IgD-negative memory B cell (primary cell): ENCODE results near the gene LECT2. TPM values are rescaled to one million over a fixed set of nuclear protein-coding genes. Genes with fewer than 3 reads are reported as not detected.
A peak's percentile ranks its signal among the peaks of the same experiment; 100 is the strongest.

ENCODE experiments used
- H3K27ac Mint-ChIP-seq, 3 donors: one replicate each; pipeline ENCODE4 v1.8.0; 2020 to 2022; ENCODE audit warnings: mild to moderate bottlenecking in 3 of 3, mixed read lengths in 3 of 3, moderate library complexity in 1 of 3
- H3K27me3 Mint-ChIP-seq: one replicate; pipeline ENCODE4 v1.8.0; 2021; ENCODE audit warnings: mixed read lengths
- H3K36me3 Mint-ChIP-seq: one replicate; pipeline ENCODE4 v1.8.0; 2020; ENCODE audit warnings: mild to moderate bottlenecking, mixed read lengths
- H3K4me1 Mint-ChIP-seq, 3 donors: one replicate each; pipeline ENCODE4 v1.8.0; 2020 to 2022; ENCODE audit warnings: mixed read lengths in 3 of 3, mild to moderate bottlenecking in 1 of 3
- H3K4me3 Mint-ChIP-seq, 4 donors: one replicate each; pipeline ENCODE4 v1.8.0; 2020 to 2022; ENCODE audit warnings: mild to moderate bottlenecking in 4 of 4, mixed read lengths in 4 of 4, moderate library complexity in 3 of 4
- H3K9me3 Mint-ChIP-seq, 3 donors: one replicate each; pipeline ENCODE4 v1.8.0; 2020 to 2021; ENCODE audit warnings: mixed read lengths in 3 of 3, mild to moderate bottlenecking in 1 of 3
- polyA plus RNA-seq: library from polyadenylated mRNA; unstranded; fragments of 300-500 nt; fragmentation: Illumina TruSeq; gene quantifications from one replicate; pipeline ENCODE4 v1.2.3, GENCODE V29; 2021

Gene LECT2
- not detected for polyA plus RNA-seq

DNA sequence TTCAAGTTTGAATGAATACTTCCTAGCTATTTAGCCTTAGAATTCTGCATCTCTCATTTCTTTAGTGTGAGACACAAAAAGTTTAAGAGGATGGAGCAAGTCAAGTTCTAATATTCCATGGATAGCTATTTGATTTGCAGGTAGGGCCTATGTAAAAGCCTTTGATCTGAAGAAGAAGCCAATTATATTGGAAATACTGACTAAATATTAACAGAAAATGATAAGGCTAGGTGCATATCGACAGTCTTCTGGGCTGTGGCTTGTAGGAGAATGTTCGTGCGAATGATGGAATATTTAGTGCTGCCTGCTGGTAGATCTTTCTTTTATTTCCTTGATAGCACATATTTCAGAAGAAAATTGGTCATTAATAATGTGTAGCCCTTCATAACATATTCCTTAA is at the start of gene LECT2:
TSS of gene LECT2 (minus strand) at position 85 of the 400 bp plus-strand sequence. CDS start 150 bp downstream, outside the sequence.
- no peak within 1 kb of the TSS for H3K4me3 Mint-ChIP-seq
- no peak within 1 kb of the TSS for H3K27ac Mint-ChIP-seq
- peaks cover 0 to 4% (median 0%) of the 10 kb centered on the region in 3 donors for H3K9me3 Mint-ChIP-seq
- no peaks in the 10 kb centered on the region for H3K36me3 Mint-ChIP-seq
- peaks cover 11% of the 10 kb centered on the region for H3K27me3 Mint-ChIP-seq
- H3K4me1 Mint-ChIP-seq: peaks cover 4 to 5% (median 4%) of the 10 kb centered on the region in 3 donors

DNA sequence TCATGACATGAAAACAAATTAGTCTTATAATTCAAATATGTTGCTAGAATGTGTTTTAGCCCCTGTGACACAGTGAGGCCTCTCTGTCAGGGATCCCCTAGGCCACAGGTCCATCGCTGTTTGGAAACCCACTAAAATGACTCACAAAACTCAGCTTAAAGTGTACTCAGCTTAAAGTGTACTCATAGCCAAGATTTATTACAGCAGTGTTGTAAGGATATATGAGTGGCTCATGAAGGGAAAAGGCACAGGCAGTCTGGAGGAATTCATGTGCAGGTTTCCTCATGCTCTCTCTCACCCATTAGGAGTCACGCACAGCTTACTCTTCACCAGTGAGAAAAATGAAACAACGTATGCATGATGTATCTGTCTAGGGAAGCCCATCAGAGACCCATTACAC is 49.7 kb upstream of the LECT2 start:
- Mint-ChIP-seq H3K4me3 (no peak overlapping the region), H3K27me3 (peaks cover 5% of the 10 kb centered on the region), H3K4me1 (no peaks in the 10 kb centered on the region), H3K9me3 (no peaks in the 10 kb centered on the region), H3K36me3 (peaks cover 2% of the 10 kb centered on the region), H3K27ac (no peak overlapping the region)

DNA sequence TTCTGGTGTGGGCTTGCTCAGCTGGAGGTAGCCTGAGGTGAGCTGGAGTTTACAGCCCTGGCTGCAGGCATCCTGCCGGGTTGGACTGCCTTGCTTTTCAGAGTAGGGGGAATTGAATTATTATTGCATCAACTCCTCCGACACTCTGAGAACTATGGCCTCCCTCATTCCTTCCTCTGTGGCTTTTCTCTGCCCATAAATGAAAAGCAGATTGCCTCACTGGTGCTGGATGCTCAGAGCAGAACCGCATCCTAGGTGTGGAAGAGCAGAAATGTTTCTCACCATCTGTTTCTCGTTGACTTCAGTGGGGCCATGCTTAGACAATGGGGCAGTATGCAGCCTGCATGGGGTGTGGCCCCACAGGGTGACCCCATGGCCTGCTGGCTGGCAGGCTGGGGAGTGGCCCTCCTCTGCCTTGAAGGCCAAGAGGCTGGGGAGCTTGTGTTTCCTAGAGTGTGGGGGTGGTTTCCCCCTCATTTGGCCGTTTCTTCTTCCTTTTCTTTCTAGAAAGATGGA is 46.7 kb upstream of the LECT2 start:
- Mint-ChIP-seq H3K27ac (no peak overlapping the region), H3K4me1 (no peaks in the 10 kb centered on the region), H3K4me3 (no peak overlapping the region), H3K36me3 (peaks cover 2% of the 10 kb centered on the region), H3K9me3 (no peaks in the 10 kb centered on the region), H3K27me3 (peaks cover 9% of the 10 kb centered on the region)

DNA sequence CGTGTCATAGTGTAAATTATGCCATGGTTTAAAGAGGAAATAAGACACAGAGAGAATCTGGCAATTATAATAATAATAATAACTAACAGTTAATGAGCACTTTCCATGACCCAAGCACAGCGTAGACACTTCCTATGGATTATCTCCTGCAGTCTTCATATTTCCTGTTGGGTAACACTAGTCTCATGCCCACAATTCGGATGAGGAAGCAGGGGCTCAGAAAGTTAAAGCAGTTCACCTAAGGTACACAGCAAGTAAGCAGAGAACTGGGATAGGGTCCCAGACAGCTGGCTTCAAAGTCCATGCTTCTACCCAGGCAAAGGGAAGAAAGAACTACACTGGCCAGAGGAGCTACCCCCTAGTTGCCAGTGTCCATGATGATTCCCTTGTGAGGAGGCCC is 46.1 kb upstream of the LECT2 start:
- Mint-ChIP-seq H3K4me1 (no peaks in the 10 kb centered on the region), H3K36me3 (peaks cover 2% of the 10 kb centered on the region), H3K9me3 (peaks cover 0 to 2% (median 0%) of the 10 kb centered on the region in 3 donors), H3K4me3 (no peak overlapping the region), H3K27ac (no peak overlapping the region), H3K27me3 (peaks cover 9% of the 10 kb centered on the region)

DNA sequence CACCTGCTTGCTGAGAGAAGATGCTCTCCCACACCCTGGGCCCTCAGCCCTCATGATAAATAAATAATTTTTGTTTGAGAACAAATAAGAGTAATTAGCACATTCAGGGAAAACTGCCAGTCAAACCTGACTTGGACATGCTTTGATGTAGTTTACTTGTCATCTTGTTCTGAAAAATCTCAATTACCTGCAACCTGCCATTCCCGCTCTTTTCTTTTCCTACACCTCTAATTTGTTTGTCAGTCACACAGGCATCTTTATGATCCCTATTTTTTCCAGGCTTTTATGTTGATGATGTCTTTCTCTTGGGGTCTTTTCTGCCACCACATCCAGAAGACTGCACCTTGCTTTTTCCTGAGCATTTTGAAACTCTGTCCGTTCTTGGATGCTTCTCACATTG is 45.4 kb upstream of the LECT2 start:
- H3K4me3 Mint-ChIP-seq: no peak overlapping the region
- peaks cover 9% of the 10 kb centered on the region for H3K27me3 Mint-ChIP-seq
- H3K27ac Mint-ChIP-seq: no peak overlapping the region
- no peaks in the 10 kb centered on the region for H3K4me1 Mint-ChIP-seq
- peaks cover 2% of the 10 kb centered on the region for H3K36me3 Mint-ChIP-seq
- H3K9me3 Mint-ChIP-seq: peaks cover 0 to 2% (median 0%) of the 10 kb centered on the region in 3 donors

DNA sequence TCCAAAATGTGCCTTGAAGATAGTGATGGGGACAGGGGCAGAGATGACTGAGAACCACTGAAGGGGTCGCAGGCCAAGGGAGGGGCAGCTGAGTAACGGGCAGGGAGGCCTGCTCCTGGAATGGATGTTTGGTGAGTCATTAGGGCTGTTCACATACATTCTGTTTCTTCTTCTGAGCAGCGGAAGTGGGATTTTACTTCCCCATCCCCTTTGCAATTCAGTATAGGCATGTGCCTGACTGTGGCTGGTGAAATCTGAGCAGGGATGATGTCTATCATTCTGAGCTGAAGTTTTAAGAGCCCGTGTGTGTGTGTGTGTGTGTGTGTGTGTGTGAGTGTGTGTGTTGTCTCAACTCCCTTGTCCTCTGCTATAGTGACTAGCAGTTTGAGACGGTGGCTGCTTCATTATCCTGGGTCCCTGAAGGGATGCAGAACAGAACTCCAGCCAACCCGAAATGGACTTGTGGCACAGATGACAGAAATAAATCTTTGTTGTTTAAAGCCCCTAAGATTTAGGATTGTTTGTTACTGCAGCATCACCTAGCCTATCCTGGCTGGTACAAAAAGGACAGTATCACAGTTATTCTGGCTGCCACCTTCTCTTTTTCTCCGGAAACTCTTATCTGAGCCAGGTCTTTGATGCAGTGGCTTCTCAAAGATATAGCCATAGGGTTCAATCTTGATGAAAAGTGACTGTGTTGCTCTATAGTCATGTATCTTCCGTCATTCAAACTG is 44.8 kb upstream of the LECT2 start:
- H3K27me3 Mint-ChIP-seq: peaks cover 9% of the 10 kb centered on the region
- peaks cover 0 to 2% (median 0%) of the 10 kb centered on the region in 3 donors for H3K4me1 Mint-ChIP-seq
- peaks cover 2% of the 10 kb centered on the region for H3K36me3 Mint-ChIP-seq
- H3K4me3 Mint-ChIP-seq: no peak overlapping the region
- H3K27ac Mint-ChIP-seq: peak overlapping the region in 1 of 3 donors; percentile 46
- peaks cover 0 to 5% (median 0%) of the 10 kb centered on the region in 3 donors for H3K9me3 Mint-ChIP-seq

DNA sequence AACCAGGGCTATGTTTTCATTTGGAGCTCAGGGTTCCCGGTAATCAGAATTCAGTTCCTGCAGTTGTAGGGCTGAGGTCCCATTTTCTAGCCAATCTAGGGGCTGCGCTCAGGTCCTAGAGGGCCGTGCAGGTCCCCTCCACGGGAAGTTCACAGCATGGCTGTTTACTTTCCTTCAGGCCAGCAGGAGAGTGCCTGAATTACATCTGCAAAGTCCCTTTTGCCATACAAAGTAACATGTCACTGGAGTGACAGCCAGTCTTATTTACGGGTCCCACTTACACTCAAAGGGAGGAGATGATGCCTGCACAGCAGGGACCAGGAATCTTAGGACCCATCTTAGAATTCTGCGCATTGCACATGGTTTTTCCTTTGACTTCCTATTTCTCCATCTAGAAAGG is 44.1 kb upstream of the LECT2 start:
- Mint-ChIP-seq H3K36me3 (peaks cover 2% of the 10 kb centered on the region), H3K27me3 (peaks cover 9% of the 10 kb centered on the region), H3K9me3 (peaks cover 0 to 5% (median 0%) of the 10 kb centered on the region in 3 donors), H3K4me1 (peaks cover 0 to 2% (median 0%) of the 10 kb centered on the region in 3 donors), H3K4me3 (no peak overlapping the region), H3K27ac (no peak overlapping the region)

DNA sequence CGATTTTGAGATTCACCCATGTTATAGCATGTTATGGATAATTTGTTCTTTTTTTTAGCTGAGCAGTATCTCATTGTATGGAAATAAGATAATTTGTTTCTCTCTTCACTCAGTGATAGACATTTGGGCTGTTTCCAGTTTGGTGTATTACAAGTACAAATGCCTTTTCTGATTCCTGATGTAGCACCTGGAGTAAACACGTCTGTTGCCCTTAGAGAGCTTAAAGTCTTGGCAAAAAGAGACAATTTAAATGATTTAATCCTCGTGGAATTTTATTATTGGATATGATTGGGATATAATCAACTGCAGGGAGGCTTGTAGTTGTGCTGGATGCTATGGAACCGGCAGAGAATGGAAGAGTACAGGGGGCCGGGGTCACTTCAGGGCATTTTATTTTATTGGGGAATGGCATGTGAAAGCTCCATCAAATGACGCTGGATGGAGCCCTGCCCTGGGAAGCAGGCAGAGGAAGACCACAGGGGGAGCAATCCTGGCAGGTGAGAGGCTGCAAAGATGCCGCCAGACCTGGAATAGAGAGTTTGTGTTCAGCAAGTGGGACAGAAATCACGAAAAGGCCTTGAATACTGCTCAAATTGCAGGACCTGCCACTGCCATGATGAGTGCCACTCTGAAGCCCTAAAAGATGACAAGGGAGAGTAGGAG is 43.0 kb upstream of the LECT2 start:
- peaks cover 12% of the 10 kb centered on the region for H3K27me3 Mint-ChIP-seq
- no peak overlapping the region for H3K27ac Mint-ChIP-seq
- peaks cover 0 to 2% (median 0%) of the 10 kb centered on the region in 3 donors for H3K4me1 Mint-ChIP-seq
- H3K36me3 Mint-ChIP-seq: no peaks in the 10 kb centered on the region
- no peak overlapping the region for H3K4me3 Mint-ChIP-seq
- peaks cover 0 to 5% (median 0%) of the 10 kb centered on the region in 3 donors for H3K9me3 Mint-ChIP-seq

DNA sequence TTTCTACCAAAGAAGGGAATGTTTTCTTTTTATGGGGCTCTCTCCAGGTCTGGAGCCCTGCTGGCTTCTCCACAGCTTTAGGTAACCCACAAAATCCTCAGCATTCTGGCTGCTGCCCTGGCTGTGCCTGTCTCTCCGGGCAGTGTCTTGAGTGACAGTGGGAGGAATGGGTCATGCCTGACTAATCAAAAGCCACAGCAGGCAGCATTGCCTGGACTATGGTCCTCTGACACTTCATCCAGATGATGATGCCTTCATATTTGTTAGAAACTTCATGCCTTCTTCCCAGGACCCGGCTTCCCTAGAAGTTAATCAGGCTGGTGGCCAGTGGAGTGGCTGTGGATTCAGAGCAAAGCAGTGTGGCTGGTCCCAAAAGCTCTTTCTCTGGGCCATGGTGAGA is 41.8 kb upstream of the LECT2 start:
- Mint-ChIP-seq H3K27ac (no peak overlapping the region), H3K9me3 (peaks cover 0 to 5% (median 0%) of the 10 kb centered on the region in 3 donors), H3K36me3 (no peaks in the 10 kb centered on the region), H3K4me3 (no peak overlapping the region), H3K4me1 (peaks cover 0 to 2% (median 0%) of the 10 kb centered on the region in 3 donors), H3K27me3 (peaks cover 12% of the 10 kb centered on the region)

DNA sequence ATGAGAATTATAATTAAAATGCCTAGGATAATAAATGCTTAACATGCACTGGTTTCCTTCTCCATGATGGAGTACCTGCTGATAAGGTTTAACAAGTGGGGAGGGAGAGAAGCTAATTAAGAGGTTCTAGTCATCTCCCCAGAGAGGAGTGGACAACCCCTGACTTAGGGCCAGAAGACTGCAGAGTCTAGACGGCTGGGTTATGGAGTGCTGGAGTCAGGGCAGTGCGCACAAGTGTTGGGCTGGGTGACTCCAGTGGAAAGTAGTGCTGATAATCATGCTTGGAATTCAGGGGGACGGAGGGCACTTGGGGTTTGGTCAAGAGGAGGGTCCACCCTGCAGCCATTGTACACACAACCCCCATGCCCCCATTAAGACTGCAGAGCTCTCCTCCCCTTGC is 41.2 kb upstream of the LECT2 start:
- Mint-ChIP-seq H3K4me3 (no peak overlapping the region), H3K27ac (no peak overlapping the region), H3K4me1 (peaks cover 0 to 2% (median 0%) of the 10 kb centered on the region in 3 donors), H3K27me3 (peaks cover 12% of the 10 kb centered on the region), H3K36me3 (no peaks in the 10 kb centered on the region), H3K9me3 (peaks cover 0 to 5% (median 0%) of the 10 kb centered on the region in 3 donors)

DNA sequence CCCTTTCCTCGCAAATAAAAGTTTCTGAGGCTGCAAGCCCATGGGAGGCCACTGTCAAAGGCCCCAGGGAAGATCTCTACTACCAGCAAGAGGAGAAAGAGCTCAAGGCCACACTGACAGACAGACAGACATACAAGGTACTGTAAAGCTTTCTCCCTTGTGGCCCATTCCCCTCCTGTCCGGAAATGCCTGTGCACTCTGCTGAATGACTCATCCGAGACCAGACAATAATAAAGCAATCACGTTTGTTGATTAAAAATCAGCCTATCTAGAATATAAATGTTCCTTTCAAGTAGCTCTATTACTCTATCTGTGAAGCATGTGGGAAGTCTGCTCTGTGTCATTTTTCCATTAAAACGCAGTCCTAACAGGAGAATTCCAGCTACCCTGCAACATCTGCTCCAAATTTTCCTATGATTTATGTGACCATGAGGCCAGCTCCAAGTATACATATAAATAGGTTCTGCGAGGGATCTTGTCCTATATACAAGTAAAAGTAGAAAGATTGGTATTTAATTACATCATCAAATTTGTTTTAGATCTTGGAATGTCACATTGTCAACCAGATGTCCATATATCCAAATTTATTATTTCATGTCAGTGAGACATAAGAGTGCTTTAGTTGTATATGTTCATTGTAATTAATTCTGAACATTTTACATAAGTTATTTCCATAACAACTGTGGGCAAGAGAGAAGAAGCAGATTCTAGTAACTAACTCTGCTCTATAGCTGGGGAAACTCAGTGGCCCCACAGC is 39.3 kb upstream of the LECT2 start:
- H3K36me3 Mint-ChIP-seq: no peaks in the 10 kb centered on the region
- no peak overlapping the region for H3K4me3 Mint-ChIP-seq
- H3K4me1 Mint-ChIP-seq: peaks cover 0 to 2% (median 0%) of the 10 kb centered on the region in 3 donors
- H3K27me3 Mint-ChIP-seq: peaks cover 13% of the 10 kb centered on the region
- peaks cover 0 to 5% (median 0%) of the 10 kb centered on the region in 3 donors for H3K9me3 Mint-ChIP-seq
- H3K27ac Mint-ChIP-seq: no peak overlapping the region

DNA sequence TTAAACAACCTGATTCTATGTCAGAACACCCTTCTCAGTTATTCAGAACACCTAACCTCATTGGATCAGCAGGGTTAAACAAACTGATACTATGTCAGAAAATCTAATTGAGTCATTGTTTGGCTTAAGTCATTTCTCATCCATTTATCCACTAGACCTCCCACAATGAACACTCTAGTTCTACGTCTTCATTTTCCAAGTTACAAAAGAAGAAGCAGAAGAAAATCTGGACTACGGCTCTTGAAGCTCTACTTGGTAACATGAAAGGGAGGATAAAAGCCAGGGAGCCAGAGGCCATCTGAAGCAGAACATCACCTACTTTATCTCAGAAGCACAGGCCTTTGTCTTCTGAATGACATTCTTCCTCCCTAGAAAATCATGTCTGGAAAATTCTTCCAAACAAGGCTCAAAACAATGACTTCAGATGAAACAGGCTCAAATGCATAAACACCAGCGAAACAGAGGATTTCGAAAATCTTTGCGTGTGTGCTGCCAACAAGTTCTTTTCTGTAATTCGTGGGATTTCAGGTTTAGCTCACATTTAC is 38.6 kb upstream of the LECT2 start:
- H3K27me3 Mint-ChIP-seq: peaks cover 13% of the 10 kb centered on the region
- H3K36me3 Mint-ChIP-seq: no peaks in the 10 kb centered on the region
- no peak overlapping the region for H3K4me3 Mint-ChIP-seq

DNA sequence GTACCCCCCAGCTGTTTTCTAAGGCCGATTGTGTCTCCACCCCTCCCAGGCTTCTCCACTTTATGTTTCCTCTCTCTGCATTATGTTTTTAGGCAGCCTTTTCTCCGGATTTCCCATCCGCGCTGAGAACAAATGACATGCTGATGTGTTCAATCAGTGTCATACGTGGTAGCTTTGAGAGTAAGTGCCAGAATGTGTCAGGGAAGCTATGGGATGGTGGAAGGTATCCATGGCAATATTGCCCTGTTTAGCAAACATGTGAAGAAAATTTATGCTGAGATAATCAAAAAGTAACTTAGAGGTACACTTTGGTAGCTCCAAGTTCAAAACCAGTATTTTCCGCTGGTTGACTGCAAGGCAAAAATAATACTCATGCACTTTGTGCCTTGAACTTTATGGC is 36.6 kb upstream of the LECT2 start:
- peaks cover 0 to 5% (median 0%) of the 10 kb centered on the region in 3 donors for H3K9me3 Mint-ChIP-seq
- H3K36me3 Mint-ChIP-seq: no peaks in the 10 kb centered on the region
- no peak overlapping the region for H3K27ac Mint-ChIP-seq
- H3K4me1 Mint-ChIP-seq: peaks cover 0 to 2% (median 0%) of the 10 kb centered on the region in 3 donors
- H3K27me3 Mint-ChIP-seq: peaks cover 13% of the 10 kb centered on the region
- no peak overlapping the region for H3K4me3 Mint-ChIP-seq

More for the DNA sequence above, 38.6 kb upstream of the LECT2 start:
- Mint-ChIP-seq H3K9me3 (peaks cover 0 to 5% (median 0%) of the 10 kb centered on the region in 3 donors), H3K27ac (no peak overlapping the region), H3K4me1 (peaks cover 0 to 2% (median 0%) of the 10 kb centered on the region in 3 donors)

DNA sequence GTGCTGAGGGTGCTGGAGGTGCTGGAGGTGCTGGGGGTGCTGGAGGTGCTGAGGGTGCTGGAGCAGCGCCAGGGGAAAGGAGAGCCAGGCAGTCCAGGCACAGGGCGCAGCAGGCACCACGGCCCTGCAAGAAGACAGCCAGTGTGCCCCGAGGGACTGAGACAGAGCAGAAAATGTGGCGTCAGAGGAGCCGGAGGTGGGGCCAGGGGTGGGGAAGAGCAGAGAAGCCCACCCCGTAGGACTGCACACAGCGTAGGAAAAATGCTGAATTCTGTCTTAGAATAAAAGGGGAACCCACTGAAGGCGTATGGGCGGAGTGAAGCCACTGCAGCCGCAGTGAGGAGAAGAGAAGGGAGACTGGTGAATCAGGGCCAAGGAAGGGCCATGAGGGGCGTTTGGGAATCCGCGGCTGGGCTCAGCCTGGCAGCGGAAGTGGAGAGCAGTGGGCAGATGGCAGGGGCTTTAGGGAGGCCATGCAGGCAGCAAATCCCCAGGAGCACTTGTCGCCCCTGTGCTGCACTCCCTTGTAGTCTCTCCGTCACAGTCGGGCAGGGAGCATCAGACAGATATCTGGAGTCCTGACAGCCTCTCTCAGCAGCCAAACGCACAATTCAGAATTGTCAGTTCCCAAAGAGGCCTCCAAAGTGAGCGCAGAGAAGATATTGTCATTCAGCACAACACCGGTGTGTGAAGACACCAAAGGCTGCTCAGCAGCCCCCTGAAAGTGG is 35.9 kb upstream of the LECT2 start:
- Mint-ChIP-seq H3K4me1 (peaks cover 0 to 2% (median 0%) of the 10 kb centered on the region in 3 donors), H3K36me3 (no peaks in the 10 kb centered on the region), H3K27ac (peak overlapping the region in 1 of 3 donors; percentile 48), H3K4me3 (no peak overlapping the region), H3K9me3 (peaks cover 0 to 3% (median 0%) of the 10 kb centered on the region in 3 donors), H3K27me3 (peaks cover 14% of the 10 kb centered on the region)
